Stomach (tissue), 4 donors: ENCODE data around the gene FAM187B.

Source experiments
- CTCF ChIP-seq, 7 experiments: fragments of 450-650 bp in 4 of 7; fragments of 200-600 bp in 3 of 7; sonication (generic) in 3 of 7; IDR thresholded peaks; one replicate each; pipeline ENCODE4 v1.5.1; 2016 to 2019; ENCODE audit warnings: antibody characterized with exemption in 7 of 7, control low read depth in 2 of 7, mild to moderate bottlenecking in 1 of 7
- POLR2A ChIP-seq, 4 donors: fragments of 450-650 bp; IDR thresholded peaks; one replicate each; pipeline ENCODE4 v1.6.1; 2016; ENCODE audit warnings: antibody characterized with exemption in 4 of 4, control low read depth in 2 of 4, mild to moderate bottlenecking in 1 of 4, moderate library complexity in 1 of 4
- POLR2AphosphoS5 ChIP-seq, 3 donors: sonication (generic); formaldehyde crosslinking; IDR thresholded peaks; one replicate each; pipeline ENCODE4 v1.6.1; 2016; ENCODE audit warnings: antibody characterized with exemption in 3 of 3

- TF ChIP-seq CTCF (IDR thresholded peaks at IDR 0.05) (no peak), POLR2A (IDR thresholded peaks at IDR 0.05) (no peak), POLR2AphosphoS5 (IDR thresholded peaks at IDR 0.05) (no peak)
These were observed at the start of gene FAM187B for GRCh38 chr19:35228177-35228930.
